COLO829 (cell line): Measurements from ENCODE around the gene NKG7.
A peak's percentile ranks its signal among the peaks of the same experiment; 100 is the strongest.
"Not testable (repeated sequence)": the region's sequence is repeated elsewhere in the genome, so short reads cannot be mapped to it uniquely, and the experiment has no call there.

Source experiments
- DNase-seq: peaks from one replicate; pipeline ENCODE4 v3.0.0; 2012; ENCODE audit warnings: low spot score

Gene NKG7, protein sequence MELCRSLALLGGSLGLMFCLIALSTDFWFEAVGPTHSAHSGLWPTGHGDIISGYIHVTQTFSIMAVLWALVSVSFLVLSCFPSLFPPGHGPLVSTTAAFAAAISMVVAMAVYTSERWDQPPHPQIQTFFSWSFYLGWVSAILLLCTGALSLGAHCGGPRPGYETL

DNA sequence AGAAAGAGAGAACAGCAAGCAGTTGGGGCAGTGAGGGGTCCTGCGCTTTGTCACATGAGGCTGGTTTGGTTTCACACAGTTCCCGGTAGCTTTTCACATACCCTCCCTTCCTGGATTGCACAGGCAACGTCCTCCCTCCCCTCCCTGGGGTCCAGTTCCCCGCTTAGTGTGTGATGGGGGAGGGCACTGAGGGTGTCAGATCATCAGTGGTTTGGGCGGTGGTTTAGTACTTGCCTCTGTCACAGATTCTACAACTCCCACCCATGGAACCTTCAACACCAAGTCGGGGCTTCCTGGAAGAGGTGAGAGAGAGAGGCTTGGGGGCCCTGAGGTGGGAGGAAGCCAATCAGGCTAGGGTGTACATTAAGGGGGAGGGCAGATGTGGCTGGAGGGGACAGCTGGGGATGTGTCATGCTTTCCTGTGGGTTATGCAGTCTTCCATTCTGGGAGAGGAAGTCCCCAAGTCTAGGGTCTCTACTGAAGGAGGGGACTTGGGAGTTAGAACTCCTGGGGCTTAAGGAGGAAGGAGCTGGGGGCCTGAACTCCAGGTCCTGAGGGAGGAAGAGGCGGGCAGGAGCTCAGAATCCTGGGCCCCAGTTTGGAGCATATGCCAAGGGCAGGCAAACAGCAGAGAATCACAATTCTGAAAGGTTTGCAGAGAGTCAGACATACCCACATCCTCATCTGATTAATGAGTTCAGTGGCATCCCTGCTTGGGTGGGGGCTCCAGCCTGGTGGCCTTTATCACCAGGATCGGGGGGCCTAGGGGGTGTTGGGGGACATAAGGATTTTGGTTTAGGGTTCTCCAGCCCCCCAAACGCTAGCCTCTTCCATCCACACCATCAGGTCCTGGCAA is at the start of gene NKG7:
NKG7 (minus strand) TSS at position 6 of the 856 bp plus-strand sequence. CDS start 119 bp downstream, outside the sequence.
- DNase-seq: no peak

DNA sequence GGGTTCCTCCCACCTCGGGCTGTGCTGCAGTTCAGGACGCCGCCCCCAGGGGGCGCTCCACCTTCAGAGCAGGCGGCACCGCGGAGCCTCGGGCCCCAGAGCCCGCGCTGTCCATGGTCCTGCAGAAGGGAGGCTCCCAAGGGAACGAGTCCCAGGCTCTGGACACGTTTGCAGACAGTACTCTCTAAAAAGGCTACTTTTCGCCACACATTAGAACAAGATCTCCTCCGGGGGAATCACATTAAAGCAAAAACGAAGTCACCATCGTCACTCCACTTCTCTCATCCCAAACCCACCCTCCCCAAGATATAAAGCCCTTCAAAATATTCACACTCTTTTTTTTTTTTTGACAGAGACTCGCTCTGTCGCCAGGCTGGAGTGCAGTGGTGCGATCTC is 49.6 kb upstream of the NKG7 start:
- peak; percentile 68 for DNase-seq

DNA sequence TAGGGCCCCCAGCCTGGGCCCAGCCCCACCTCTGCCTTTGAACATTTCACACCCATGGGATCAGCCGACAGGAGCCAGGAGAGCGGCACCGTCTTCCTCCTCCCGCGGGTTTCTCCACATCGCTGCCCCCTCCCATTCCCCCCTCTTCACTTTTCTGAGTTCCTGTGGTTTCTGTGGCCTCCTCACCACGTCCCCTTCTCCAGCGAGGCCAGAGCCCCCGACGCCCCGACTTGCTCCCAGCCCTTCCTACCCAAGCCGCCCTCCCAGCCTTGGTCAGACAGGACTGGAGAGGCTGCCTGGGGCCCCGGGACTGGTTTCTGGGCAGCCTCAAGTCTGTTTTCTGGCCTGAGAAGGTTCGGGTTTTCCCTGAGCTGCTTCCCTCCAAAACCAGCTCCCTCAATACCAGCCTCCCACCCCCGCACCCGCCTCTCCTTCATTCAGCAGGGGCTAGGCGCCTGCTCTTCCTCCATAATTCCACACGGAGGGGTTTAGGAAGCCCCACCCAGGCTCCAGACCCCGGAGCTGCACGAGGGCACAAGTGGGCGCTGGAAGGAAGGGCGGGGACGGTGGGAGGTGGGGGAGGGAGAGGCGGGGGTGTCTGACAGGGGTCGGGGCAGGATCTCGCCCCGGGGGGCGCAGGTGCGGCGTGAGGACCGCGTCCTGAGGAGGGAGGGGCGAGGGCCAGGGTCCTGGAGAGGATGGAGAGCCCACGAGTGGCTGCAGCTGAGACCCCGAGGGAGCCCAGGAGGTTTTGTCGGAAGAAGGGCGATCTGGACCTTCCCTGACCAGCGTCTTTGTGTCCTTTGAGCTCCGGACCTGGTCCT is 49.0 kb upstream of the NKG7 start:
- DNase-seq: no peak

DNA sequence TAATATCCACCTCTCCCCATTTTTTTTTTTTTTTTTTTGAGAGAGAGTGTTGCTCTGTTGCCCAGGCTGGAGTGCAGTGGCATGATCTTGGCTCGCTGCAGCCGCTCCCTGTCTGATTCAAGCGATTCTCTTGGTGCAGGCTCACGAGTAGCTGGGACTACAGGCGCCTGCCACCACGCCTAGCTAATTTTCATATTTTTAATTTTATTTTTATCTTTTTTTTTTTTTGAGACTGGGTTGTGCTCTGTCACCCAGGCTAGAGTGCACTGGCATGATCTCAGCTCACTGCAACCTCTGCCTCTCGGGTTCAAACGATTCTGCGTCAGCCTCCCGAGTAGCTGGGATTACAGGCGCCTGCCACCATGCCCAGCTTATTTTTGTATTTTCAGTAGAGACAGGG is 48.1 kb upstream of the NKG7 start:
- DNase-seq: not testable (repeated sequence)

DNA sequence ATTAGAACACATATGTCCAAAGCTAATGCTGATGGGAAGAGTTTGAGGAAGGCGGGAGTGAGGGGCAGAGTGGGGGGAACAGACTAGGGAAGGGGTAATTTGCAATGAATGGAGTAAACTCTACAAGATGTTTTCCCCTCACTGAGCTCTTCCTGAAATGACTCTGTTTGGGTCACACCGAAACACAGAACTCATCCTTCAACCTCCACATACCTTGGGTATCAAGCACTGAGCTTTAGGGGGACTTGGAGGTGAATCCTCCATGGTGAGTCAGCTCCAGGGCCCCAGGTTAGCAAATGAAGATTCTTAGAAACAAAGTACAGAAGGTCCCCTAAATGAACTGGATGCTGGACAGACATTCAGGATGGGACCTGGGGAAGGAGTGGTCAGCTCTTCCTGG is 46.3 kb upstream of the NKG7 start:
- DNase-seq: no peak

DNA sequence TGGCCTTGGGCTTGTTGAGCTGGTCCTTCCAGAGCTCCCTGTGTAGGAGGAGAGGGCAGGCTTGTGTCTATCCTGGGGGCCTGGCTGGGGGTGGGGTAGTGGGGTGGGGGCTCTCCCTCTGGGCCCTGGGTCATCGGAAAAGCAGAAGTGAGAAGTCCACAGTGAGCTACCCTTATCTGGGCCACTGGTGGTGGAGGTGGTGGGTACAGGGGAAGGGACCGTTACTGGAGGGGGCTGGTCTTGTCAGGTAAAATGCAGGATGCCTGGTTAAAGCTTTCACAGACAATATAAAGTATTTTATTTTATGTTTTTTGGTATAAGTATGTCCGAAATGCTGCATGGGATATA is 45.3 kb upstream of the NKG7 start:
- no peak for DNase-seq

DNA sequence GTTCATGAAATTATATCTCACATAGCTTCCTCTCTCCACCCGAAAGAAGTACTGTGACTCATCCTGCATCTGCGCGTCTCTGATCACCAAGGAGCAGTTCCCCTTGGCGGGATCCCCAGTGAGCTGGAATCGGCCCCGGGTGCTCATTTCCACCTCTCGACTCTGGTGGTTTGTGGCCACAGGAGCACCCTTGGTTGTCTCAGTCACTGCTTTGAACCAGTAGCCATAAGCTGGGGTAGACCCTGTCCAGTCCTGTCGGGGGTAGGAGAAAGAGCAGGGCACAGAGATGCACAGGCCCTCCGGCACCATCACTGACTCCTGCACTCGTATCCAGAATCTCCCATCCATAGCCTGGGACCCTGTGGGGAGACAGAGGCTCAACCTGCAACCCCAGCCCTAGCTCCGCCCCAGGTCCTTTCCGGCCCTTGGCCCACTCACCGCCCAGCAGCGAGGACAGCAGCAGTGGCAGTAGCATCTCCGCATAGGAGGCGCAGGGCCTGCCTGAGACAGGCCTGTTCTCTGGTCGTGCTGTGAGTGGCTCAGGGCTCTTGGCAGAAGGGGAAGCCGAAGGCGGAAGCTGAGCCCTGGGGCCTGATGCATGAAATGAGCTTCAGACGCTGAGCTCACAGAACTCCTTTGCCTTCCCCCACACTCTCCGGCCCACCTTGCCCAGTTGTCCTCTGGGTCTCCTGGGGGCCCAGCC is 44.8 kb upstream of the NKG7 start, which contains the start of gene SIGLEC10:
SIGLEC10 (minus strand) TSS at position 536 of the 703 bp plus-strand sequence; CDS start at position 475, 61 bp downstream.
- DNase-seq: no peak

DNA sequence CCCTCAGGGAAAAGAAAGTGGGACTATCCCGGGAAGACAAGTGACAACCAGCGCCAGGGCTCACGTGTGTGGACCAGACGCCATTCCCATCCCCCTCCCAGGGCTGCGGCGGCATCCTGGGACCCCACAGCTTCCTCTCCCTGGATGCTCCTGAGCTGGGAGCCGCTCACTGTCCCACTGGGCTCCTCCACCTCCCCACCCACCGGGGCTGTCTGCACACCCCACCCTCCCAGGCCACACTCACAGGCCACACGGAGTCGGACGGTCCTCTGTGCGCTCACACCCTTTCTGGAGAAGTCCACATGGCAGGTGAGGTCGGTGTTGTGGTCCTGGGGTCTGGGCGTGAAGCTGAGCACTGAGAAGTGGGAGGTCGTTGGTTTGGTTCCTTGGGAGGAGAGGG is 44.0 kb upstream of the NKG7 start:
- not testable (repeated sequence) for DNase-seq

DNA sequence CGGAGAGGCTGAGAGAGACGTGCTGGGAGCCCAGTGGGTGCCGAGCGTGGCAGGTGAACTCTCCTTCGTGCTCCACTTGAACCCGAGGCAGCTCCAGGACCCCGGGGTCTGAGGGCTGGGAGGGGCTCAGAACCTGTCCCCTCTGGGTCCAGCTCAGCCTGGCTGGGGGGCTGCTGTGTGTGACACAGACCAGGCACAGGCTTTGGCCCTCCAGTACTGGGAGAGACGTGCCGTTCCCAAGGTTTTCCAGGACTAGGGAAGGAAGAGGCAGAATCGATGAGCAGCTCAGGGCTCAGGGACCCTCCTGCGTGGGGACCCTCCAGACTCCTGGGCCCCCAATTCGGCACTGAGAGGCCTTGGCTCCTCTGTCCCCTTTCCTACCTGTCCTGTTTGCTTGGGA is 42.7 kb upstream of the NKG7 start:
- no peak for DNase-seq

DNA sequence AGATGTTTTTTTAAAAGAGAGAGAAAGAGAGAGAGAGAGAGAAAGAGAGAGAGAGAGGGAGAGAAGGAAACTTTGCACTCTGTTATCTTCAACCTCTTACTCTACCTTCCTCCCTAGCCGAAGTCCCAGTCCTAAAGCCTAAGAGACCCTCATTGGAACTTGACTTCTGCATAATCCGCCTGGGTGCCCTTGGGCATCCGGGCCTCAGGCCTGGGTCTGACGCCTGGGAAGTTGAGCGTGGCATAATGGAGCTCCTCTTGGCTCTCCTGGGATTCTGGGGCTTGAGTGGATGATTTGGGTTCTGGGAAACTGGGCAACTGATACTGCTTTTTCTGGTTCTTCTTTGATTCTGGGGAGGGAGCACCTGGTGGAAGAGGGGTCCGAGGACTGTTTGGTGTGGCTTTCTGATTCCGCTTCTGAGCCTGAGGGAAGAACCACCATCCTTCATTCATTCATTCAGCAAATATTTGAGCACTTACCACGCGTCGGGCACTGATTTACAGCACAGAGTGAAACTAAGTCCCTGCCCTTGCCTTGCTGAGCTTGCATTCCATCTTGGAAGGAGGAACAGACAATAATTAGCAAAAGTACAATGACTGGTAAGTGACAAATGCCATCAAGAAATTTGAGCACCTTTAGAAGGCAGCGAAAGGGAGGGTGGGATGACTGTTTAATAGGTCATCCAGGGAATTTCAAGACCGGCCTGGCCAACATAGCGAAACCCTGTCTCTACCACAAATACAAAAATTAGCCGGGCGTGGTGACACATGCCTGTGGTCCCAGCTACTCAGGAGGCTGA is 38.7 kb upstream of the NKG7 start:
- no peak for DNase-seq

DNA sequence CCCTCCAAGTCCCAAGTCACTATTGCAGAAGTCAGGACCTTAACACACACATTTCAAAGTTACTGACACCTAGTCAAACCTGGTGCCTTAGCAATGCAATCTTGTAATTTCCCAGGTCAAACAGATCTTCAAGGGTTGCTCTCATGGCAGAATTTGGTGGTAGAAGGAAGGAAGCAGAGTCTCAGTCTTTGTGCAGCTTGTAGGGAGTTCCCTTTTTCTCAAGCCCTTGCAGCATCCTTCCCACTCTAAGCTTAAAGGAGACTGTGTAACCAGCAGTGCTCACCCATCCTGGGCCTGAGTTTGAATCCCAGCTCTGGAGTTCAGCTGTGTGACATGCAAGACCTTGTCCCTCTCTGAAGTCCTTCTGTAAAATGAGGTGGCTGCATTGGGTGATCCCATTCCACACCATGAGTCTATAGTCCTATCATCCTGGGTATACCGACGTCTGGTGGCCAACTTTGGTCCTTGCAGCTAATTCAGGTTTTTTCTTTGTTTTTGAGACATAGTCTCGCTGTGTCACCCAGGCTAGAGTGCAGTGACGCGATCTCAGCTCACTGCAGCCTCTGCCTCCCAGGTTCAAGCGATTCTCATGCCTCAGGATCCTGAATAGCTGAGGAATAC is 35.2 kb upstream of the NKG7 start:
- DNase-seq: peak; percentile 23

DNA sequence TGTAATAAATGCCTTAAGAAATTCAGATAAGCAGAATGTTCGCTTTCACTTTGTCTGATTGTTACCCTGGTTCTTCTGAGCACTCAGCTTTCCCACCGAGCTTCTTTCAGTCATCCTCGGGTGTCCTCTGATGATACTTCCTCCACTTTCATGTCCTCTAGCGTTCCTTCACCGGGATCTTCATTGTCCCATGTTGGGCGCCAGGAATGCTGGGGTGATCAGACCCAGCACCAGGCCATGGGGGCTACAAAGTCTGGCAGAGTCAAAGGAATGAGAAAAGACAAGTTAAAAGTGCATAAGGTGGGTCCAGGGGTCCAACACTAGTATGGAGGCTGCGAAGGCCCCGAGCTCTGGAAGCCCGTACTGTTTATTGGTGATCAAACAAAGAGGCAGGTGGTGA is 29.7 kb upstream of the NKG7 start:
- DNase-seq: no peak

DNA sequence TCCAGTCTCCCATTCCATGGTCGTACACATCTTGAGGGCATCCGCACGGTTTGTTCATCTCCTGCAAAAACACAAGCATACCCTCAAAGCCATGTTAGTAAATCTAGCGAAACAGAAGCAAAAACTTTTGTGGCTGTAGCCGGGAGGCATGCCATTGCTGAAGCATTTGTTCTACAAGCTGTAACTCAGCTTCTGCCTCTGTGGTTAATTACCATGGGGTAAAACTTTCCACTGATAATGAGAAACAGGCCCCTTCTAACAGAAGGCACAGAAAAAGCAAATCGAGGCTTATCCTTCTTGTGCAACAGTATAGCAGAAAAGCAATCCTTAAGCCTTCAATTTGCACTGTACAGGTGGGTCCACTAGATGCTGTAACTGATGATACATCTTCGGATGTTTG is 27.5 kb upstream of the NKG7 start:
- not testable (repeated sequence) for DNase-seq

DNA sequence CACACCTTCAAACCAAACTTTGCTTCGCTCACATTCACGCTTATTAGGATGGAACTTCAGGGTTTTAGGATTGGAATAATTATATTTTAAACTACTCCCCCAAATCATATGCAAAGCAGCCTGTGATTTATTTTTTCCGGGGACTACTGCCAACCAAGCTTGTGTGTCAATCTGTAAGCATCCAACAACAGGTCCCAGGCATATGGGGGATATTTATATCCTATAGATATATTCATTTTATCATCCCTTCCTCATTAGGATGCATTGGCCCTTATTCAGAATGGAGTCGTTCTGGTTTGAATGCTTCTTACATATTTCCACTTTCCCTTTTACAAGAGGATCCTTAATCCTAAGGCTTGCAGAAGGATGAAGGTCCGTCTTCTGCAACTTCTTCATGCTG is 26.8 kb upstream of the NKG7 start:
- no peak for DNase-seq

DNA sequence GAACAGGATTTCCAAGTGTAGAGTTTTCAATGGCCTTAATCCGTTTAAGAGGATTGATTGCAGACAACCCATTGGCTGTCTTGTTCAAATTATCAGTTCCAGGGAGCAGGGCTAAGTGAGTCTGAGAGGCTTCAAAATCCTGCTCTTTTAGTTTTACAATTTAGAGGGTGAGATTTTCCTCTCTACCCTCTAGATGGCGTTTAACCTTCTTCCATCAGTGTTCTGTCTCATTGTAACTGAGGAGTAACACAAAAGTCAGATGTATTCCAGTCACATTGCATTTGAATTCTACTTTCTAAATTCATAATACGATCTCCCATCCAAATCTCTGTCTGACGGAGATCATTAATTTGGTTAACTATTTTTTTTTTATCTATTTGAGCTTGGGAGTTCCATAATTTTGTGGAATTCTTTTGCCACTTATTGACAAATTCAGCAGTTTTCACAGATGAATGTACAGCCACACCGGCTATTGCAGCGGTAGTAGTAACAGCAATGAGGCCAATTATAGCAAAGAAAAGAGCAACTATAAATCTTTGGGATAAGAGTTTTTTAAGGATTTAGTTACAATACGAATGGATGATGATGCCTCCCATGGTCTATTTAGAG is 25.7 kb upstream of the NKG7 start:
- peak; percentile 55 for DNase-seq

DNA sequence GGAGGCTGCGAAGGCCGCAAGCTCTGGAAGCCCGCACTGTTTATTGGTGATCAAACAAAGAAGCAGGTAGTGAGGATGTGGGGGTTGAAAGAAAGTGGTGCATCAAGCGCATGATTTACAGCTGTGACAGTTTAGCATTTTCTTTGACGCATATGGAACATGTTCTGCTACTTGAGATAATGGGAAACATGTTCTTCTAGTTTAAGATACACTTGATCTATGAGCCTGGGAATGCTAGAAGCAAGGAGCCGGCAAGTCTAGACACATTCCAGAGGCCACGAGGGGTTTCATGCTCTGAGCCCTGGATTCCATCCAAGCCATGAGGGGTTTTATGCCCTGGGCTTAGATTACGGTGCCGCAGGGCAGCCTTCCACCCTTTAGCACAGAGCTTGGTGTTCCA is 25.0 kb upstream of the NKG7 start:
- not testable (repeated sequence) for DNase-seq

DNA sequence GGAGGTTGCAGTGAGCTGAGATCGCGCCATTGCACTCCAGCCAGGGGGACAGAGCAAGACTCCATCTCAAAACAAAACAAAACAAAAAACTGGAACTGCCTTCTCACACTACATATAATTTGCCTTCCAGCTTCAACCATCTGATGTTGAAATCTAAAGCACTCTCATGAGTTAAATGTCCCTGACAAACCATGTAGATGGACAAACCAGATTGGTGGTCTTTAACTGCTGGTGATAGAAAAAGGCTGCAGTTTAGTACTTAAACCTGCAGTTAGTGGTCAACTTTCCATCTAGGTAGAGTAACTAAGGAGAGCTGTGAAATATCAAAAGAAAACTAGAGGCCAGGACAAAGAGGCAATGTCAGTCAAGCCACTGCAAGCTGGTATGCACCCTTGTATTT is 23.7 kb upstream of the NKG7 start:
- DNase-seq: no peak

DNA sequence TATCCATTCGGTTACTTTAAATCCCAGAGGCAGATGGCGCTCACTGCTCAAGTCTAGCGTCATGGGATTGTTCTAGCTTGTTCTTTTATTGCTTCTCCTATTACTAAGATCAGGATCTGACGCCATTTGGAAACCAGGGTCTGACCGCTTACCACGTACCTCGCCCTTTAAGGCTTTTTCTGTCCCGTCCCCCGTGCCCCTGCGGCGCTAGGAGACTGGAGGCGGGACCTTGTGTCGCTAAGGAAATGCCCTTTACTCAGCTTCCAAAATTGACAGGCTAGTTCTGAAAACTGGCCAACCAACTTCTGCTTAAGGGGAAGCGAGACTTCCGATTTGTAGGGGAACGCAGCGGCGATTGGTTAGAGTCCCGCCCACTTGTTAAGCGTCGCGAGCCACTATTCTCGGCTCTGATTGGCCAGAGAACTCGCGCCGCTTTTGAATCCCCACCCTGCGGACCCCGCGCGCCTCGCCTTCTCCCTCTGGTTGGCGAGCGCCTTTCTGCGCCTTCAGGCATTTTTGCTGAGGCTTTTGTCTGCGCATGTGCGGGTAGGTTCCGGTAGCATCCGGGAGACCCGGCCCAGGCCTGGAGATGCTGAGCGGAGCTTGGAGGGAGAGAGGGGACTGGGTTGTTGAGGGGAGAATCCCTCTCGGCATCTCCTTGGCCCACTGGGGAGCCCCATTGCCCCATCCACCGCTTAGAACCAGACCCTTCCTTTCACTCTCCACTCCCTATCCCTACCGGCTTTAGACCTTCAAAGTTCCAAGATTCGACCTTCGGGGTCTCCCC is 21.8 kb upstream of the NKG7 start:
- DNase-seq: peak; percentile 96

DNA sequence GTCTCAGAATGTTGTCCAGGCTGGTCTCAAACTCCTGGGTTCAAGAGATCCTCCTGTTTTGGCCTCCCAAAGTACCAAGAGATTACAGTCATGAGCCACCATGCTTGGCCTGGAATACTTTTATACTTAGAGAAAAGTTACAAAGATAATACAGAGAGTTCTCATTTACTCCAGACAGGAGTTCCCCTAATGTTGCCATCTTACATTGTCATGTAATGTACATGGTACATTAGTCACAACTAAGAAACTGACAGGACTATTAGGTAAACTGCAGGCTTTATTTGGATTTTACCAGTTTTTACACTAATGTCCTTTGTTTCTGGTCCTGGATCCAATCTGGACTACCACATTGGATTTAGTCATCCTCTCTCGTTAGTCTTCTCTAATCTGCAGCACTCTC is 20.2 kb upstream of the NKG7 start:
- no peak for DNase-seq
